ENCODE measurements around the gene TNF.
"Not testable (repeated sequence)": the region's sequence is repeated elsewhere in the genome, so short reads cannot be mapped to it uniquely, and the experiment has no call there.

The TNF gene

GRCh38 chr6:31551371-31551770 is 24.0 kb upstream of the TNF start:
- H3K27ac ChIP-seq (ENCODE audit: extremely low read depth, low read depth, low read length); H3K4me3 ChIP-seq (ENCODE audit: low read depth, low read length); H3K9me3 ChIP-seq (ENCODE audit: control insufficient read depth, insufficient read depth, low read depth, low read length); H3K4me1 ChIP-seq (ENCODE audit: control insufficient read depth, insufficient read depth, low read length): not testable (repeated sequence)
- POLR2A ChIA-PET = interaction anchor here (0.9 to 1.1 kb wide), 3 partner anchors 10 to 47 kb away, joined by 3 to 5 read pairs (median 4); no protein-coding TSS in a partner anchor
- peaks cover 44 to 65% of the 10 kb centered on the region in 2 experiments; a peak in 2 of 3 replicates for H3K36me3 ChIP-seq (ENCODE audit: control insufficient read depth in 2 of 2, insufficient read depth in 1 of 2, low read length in 2 of 2)
- CTCF ChIA-PET = interaction anchor here (0.6 to 13.9 kb wide), 23 partner anchors 10 to 409 kb away, joined by 3 to 431 read pairs (median 3); partner anchors contain the start of genes C6orf47, DDX39B, LSM2 and LST1
- TF ChIP-seq ZNF600 (tag by site-specific recombination; IDR thresholded peaks at IDR 0.05) (peak; percentile 27; the same call in 1 of the 2 replicates), CTCF (tag by site-specific recombination; IDR thresholded peaks at IDR 0.05) (peak; percentile 76), ZNF654 (tag by site-specific recombination; IDR thresholded peaks at IDR 0.05; ENCODE audit: low read depth) (peak; percentile 58), KLF8 (tag by site-specific recombination; IDR thresholded peaks at IDR 0.05) (0 out of 2 replicates have a peak, but pooled peaks have one; percentile 26)

- Histone ChIP-seq H3K36me3 (ENCODE audit: control insufficient read depth in 2 of 2, insufficient read depth in 1 of 2, low read length in 2 of 2) (peaks cover 26 to 78% of the 10 kb centered on the region in 2 experiments; a peak in 2 of 3 replicates), H3K4me3 (ENCODE audit: low read depth, low read length) (no peak overlapping the region), H3K27ac (ENCODE audit: extremely low read depth, low read depth, low read length) (no peak overlapping the region), H3K4me1 (ENCODE audit: control insufficient read depth, insufficient read depth, low read length) (no peaks in the 10 kb centered on the region), H3K9me3 (ENCODE audit: control insufficient read depth, insufficient read depth, low read depth, low read length) (no peaks in the 10 kb centered on the region)
- POLR2A ChIA-PET = no interaction called here
- TF ChIP-seq ZSCAN30 (tag by site-specific recombination; IDR thresholded peaks at IDR 0.05) (no peak), ZNF426 (tag by site-specific recombination; IDR thresholded peaks at IDR 0.05) (no peak), ZNF354C (tag by site-specific recombination; IDR thresholded peaks at IDR 0.05; ENCODE audit: borderline replicate concordance, low read depth) (no peak), PBX3 (CRISPR knock-in tag; IDR thresholded peaks at IDR 0.05) (no peak)
- CTCF ChIA-PET = interaction anchor here (0.5 to 2.7 kb wide), 5 partner anchors 10 to 173 kb away, joined by 3 to 14 read pairs (median 3); partner anchors contain the start of genes ATP6V1G2, DDAH2 and TNF
Observed at GRCh38 chr6:31556307-31556706, 19.1 kb upstream of the TNF start.

GRCh38 chr6:31557443-31558317 is 17.7 kb upstream of the TNF start:
- H3K36me3 ChIP-seq (ENCODE audit: control insufficient read depth in 2 of 2, insufficient read depth in 1 of 2, low read length in 2 of 2) = peaks cover 21 to 70% of the 10 kb centered on the region in 2 experiments; a peak in 2 of 3 replicates
- no peak overlapping the region for H3K27ac ChIP-seq (ENCODE audit: extremely low read depth, low read depth, low read length)
- TF ChIP-seq GLI4 (tag by site-specific recombination; IDR thresholded peaks at IDR 0.05) (no peak), KLF16 (tag by site-specific recombination; IDR thresholded peaks at IDR 0.05) (no peak), GLIS2 (tag by site-specific recombination; IDR thresholded peaks at IDR 0.05) (no peak), ZNF518A (tag by site-specific recombination; conservative IDR thresholded peaks at IDR 0.05; ENCODE audit: low read depth) (no peak), ZNF670 (tag by site-specific recombination; IDR thresholded peaks at IDR 0.05; ENCODE audit: low read depth) (no peak), YY1 (tag by site-specific recombination; IDR thresholded peaks at IDR 0.05) (no peak), ZNF580 (tag by site-specific recombination; IDR thresholded peaks at IDR 0.05) (no peak), SCRT2 (tag by site-specific recombination; IDR thresholded peaks at IDR 0.05) (no peak), ZNF677 (tag by site-specific recombination; IDR thresholded peaks at IDR 0.05) (no peak)
- H3K9me3 ChIP-seq (ENCODE audit: control insufficient read depth, insufficient read depth, low read depth, low read length) = no peaks in the 10 kb centered on the region
- ChIA-PET POLR2A (interaction anchor here (0.7 kb wide), 1 partner anchor 11 kb away, joined by 3 read pairs; the partner anchor contains the start of gene ATP6V1G2), CTCF (interaction anchor here (0.6 to 4.1 kb wide), 6 partner anchors 9 to 64 kb away, joined by 3 to 29 read pairs (median 6); no protein-coding TSS in a partner anchor)
- no peaks in the 10 kb centered on the region for H3K4me1 ChIP-seq (ENCODE audit: control insufficient read depth, insufficient read depth, low read length)
- no peak overlapping the region for H3K4me3 ChIP-seq (ENCODE audit: low read depth, low read length)
